PFSK-1 (cell line): ENCODE results near the gene DAB1.

Experiments
- POLR2AphosphoS5 ChIP-seq: IDR thresholded peaks from 2 replicates; pipeline ENCODE4 v1.6.1; 2012; ENCODE audit warnings: low read depth, mild to moderate bottlenecking, control low read depth, low read length, moderate library complexity
- TF ChIP-seq, protein P1 (sequence below), 2 experiments: IDR thresholded peaks; 2 replicates each; pipeline versions ENCODE4 v1.6.1 to v1.8.0; 2011 to 2012; ENCODE audit warnings: low read depth in 2 of 2, low read length in 2 of 2, control low read depth in 1 of 2, inconsistent platforms in 1 of 2, mild to moderate bottlenecking in 1 of 2, moderate library complexity in 1 of 2; ENCODE audit not compliant: insufficient read depth in 1 of 2

DNA sequence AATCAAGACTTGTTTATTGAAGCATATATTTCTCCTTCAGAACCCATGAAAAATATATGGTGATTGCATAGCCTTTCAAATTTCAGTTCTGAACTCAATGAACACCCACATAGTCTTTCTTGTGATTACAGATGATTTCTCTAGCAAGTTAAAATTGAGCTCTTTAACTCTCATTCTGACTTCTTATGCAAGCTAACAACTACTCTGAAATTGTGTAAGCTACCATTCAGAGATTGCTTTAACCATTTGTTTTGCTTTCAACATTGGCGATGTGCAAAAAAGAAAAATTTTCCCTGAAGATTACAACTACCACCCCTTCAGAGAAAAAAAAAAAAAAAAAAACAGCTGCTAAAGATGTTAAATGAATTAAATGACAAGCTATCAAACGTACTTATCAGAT lies 193.9 kb downstream of the DAB1 start:
- TF ChIP-seq, protein P1, sequence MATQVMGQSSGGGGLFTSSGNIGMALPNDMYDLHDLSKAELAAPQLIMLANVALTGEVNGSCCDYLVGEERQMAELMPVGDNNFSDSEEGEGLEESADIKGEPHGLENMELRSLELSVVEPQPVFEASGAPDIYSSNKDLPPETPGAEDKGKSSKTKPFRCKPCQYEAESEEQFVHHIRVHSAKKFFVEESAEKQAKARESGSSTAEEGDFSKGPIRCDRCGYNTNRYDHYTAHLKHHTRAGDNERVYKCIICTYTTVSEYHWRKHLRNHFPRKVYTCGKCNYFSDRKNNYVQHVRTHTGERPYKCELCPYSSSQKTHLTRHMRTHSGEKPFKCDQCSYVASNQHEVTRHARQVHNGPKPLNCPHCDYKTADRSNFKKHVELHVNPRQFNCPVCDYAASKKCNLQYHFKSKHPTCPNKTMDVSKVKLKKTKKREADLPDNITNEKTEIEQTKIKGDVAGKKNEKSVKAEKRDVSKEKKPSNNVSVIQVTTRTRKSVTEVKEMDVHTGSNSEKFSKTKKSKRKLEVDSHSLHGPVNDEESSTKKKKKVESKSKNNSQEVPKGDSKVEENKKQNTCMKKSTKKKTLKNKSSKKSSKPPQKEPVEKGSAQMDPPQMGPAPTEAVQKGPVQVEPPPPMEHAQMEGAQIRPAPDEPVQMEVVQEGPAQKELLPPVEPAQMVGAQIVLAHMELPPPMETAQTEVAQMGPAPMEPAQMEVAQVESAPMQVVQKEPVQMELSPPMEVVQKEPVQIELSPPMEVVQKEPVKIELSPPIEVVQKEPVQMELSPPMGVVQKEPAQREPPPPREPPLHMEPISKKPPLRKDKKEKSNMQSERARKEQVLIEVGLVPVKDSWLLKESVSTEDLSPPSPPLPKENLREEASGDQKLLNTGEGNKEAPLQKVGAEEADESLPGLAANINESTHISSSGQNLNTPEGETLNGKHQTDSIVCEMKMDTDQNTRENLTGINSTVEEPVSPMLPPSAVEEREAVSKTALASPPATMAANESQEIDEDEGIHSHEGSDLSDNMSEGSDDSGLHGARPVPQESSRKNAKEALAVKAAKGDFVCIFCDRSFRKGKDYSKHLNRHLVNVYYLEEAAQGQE (IDR thresholded peaks at IDR 0.05; ENCODE audit: insufficient read depth in 1 of 2, low read depth in 2 of 2, low read length in 2 of 2) = no peak
- no peak for TF ChIP-seq POLR2AphosphoS5
